PFSK-1 (cell line): ENCODE data around the gene CHAC1.

Experiments
- FOXP2 ChIP-seq: optimal IDR thresholded peaks from 2 replicates; pipeline ENCODE3; 2011; ENCODE audit warnings: borderline replicate concordance, control low read depth, inconsistent platforms; ENCODE audit not compliant: insufficient read depth; ENCODE audit errors: extremely low read length, extremely low read depth
- POLR2AphosphoS5 ChIP-seq: IDR thresholded peaks from 2 replicates; pipeline ENCODE4 v1.6.1; 2012; ENCODE audit warnings: low read depth, mild to moderate bottlenecking, control low read depth, low read length, moderate library complexity
- REST ChIP-seq, 2 experiments: IDR thresholded peaks; 2 replicates each; pipeline versions ENCODE4 v1.6.1 to v1.8.0; 2011 to 2012; ENCODE audit warnings: low read depth in 2 of 2, low read length in 2 of 2, control low read depth in 1 of 2, inconsistent platforms in 1 of 2, mild to moderate bottlenecking in 1 of 2, moderate library complexity in 1 of 2; ENCODE audit not compliant: insufficient read depth in 1 of 2
- SIN3A ChIP-seq: IDR thresholded peaks from 2 replicates; pipeline ENCODE4 v1.6.1; 2012; ENCODE audit warnings: mild to moderate bottlenecking, low read length, moderate library complexity, borderline replicate concordance; ENCODE audit not compliant: insufficient read depth
- TAF1 ChIP-seq: IDR thresholded peaks from 2 replicates; pipeline ENCODE4 v1.6.1; 2012; ENCODE audit warnings: low read length, control low read depth, borderline replicate concordance; ENCODE audit not compliant: insufficient read depth

Gene CHAC1

GRCh38 chr15:40978562-40978961, 25.3 kb downstream of the CHAC1 start:
- TF ChIP-seq SIN3A, result no peak
- TF ChIP-seq REST (IDR thresholded peaks at IDR 0.05; ENCODE audit: insufficient read depth in 1 of 2, low read depth in 2 of 2, low read length in 2 of 2), result no peak
- no peak for TF ChIP-seq FOXP2
- TF ChIP-seq POLR2AphosphoS5, result no peak
- no peak for TF ChIP-seq TAF1

GRCh38 chr15:40981186-40981585, 27.9 kb downstream of the CHAC1 start:
- no peak for TF ChIP-seq FOXP2
- no peak for TF ChIP-seq TAF1
- no peak for TF ChIP-seq REST (IDR thresholded peaks at IDR 0.05; ENCODE audit: insufficient read depth in 1 of 2, low read depth in 2 of 2, low read length in 2 of 2)
- no peak for TF ChIP-seq POLR2AphosphoS5
- TF ChIP-seq SIN3A, result no peak

- TF ChIP-seq POLR2AphosphoS5, result no peak
- no peak for TF ChIP-seq TAF1
- no peak for TF ChIP-seq FOXP2
- TF ChIP-seq SIN3A, result no peak
- TF ChIP-seq REST (IDR thresholded peaks at IDR 0.05; ENCODE audit: insufficient read depth in 1 of 2, low read depth in 2 of 2, low read length in 2 of 2), result no peak
These were observed 29.6 kb downstream of the CHAC1 start for GRCh38 chr15:40982855-40983254.

- TF ChIP-seq TAF1, result no peak
- TF ChIP-seq FOXP2, result no peak
- no peak for TF ChIP-seq REST (IDR thresholded peaks at IDR 0.05; ENCODE audit: insufficient read depth in 1 of 2, low read depth in 2 of 2, low read length in 2 of 2)
- TF ChIP-seq POLR2AphosphoS5, result no peak
- no peak for TF ChIP-seq SIN3A
These were observed 31.1 kb downstream of the CHAC1 start for GRCh38 chr15:40984406-40984805.

GRCh38 chr15:40984964-40985363, 31.7 kb downstream of the CHAC1 start:
- TF ChIP-seq POLR2AphosphoS5 (no peak), REST (IDR thresholded peaks at IDR 0.05; ENCODE audit: insufficient read depth in 1 of 2, low read depth in 2 of 2, low read length in 2 of 2) (no peak), SIN3A (no peak), TAF1 (no peak), FOXP2 (no peak)
